Right lobe of liver (tissue), 6 donors: Measurements from ENCODE around the gene CR1L. TPM values are rescaled to one million over a fixed set of nuclear protein-coding genes. Genes with fewer than 3 reads are reported as not detected.

ENCODE experiments used
- ATAC-seq, 4 donors: fragments of 200-7000 bp; cut with Tn5 transposase; one replicate each; pipeline ENCODE4 v1.9.1; 2020; ENCODE audit warnings: mild to moderate bottlenecking in 4 of 4, moderate library complexity in 4 of 4
- DNase-seq, 3 donors: peaks; one replicate each; pipeline ENCODE4 v3.0.0-alpha.2; 2020
- H3K27ac ChIP-seq, 3 donors: fragments of 200-600 bp; one replicate each; pipeline ENCODE4 v1.8.0; 2022
- H3K27me3 ChIP-seq, 2 donors: fragments of 200-600 bp; one replicate each; pipeline ENCODE4 v1.8.0; 2022
- H3K36me3 ChIP-seq, 4 donors: fragments of 200-600 bp; sonication (generic) in 1 of 4; one replicate each; pipeline versions ENCODE4 v1.5.1 to v1.8.0; 2017 to 2022; ENCODE audit warnings: control low read depth in 1 of 4
- H3K4me1 ChIP-seq, 4 donors: fragments of 200-600 bp; sonication (generic) in 1 of 4; one replicate each; pipeline versions ENCODE4 v1.5.1 to v1.8.0; 2017 to 2022; ENCODE audit warnings: control low read depth in 1 of 4
- H3K4me3 ChIP-seq, 3 donors: fragments of 200-600 bp; one replicate each; pipeline ENCODE4 v1.8.0; 2022
- H3K9me3 ChIP-seq, 4 donors: fragments of 200-600 bp; sonication (generic) in 1 of 4; one replicate each; pipeline versions ENCODE4 v1.5.1 to v1.8.0; 2017 to 2022; ENCODE audit warnings: control low read depth in 1 of 4
- CTCF ChIP-seq, 4 donors: fragments of 200-600 bp in 3 of 4; fragments of 450-650 bp in 1 of 4; IDR thresholded peaks; one replicate each; pipeline versions ENCODE4 v1.5.1 to v1.8.0; 2016 to 2022; ENCODE audit warnings: antibody characterized with exemption in 4 of 4, mild to moderate bottlenecking in 2 of 4
- POLR2A ChIP-seq: fragments of 450-650 bp; IDR thresholded peaks from one replicate; pipeline ENCODE4 v1.6.1; 2017; ENCODE audit warnings: antibody characterized with exemption, mild to moderate bottlenecking
- WGBS: methylation state at CpG from one replicate; pipeline ENCODE4 v1.1.6; 2018; ENCODE audit warnings: low coverage, low lambda C conversion rate; ENCODE audit not compliant: insufficient coverage; ENCODE audit errors: missing lambda C conversion rate; 5-methylcytosine and 5-hydroxymethylcytosine counted together
- intact Hi-C, 2 donors: fragments of 100-400 bp; cut with DNase I; formaldehyde crosslinking; loops; one replicate each; pipeline versions ENCODE4 v1.11.2 to v1.14.1; 2022
- total RNA-seq, 6 experiments: library from RNA; depleted of rRNA in 2 of 6; stranded (reverse); fragments of >200 nt in 2 of 6; fragmentation: NEBNext Ultra II Directional in 3 of 6; extraction: Animal tissue kit (Norgen Biotek cat#: 25700) in 3 of 6; gene quantifications; one replicate each; pipeline versions ENCODE4 v1.1.0 to v1.2.4, GENCODE V29; 2016 to 2023
- donor health status: DM: no; HTN: yes; CAD: no.
- donor health status: DM: no; HTN: no; CAD: no.
- donor health status: DM: no; HTN: no; CAD: no.
- donor health status: DM: no; HTN: yes; CAD: no.
- donor health status: DM: no; HTN: yes; CAD: no.

CR1L gene
- total RNA-seq, 6 experiments from 2014 or later: 0.12 to 1.2 (median 0.49) TPM; not detected in 1

GRCh38 chr1:207651583-207651982 is 6.7 kb downstream of the CR1L start:
- Histone ChIP-seq H3K4me3 (no peak overlapping the region), H3K4me1 (no peaks in the 10 kb centered on the region), H3K27me3 (no peaks in the 10 kb centered on the region), H3K9me3 (no peaks in the 10 kb centered on the region), H3K27ac (no peak overlapping the region), H3K36me3 (no peaks in the 10 kb centered on the region)
- no peak for DNase-seq
- TF ChIP-seq POLR2A (no peak), CTCF (IDR thresholded peaks at IDR 0.05) (no peak)
- no peak for ATAC-seq
- WGBS: 100% methylated on average over 1 of the region's 1 CpG
- intact Hi-C loops: no loop called here

GRCh38 chr1:207654320-207654719 is 9.4 kb downstream of the CR1L start:
- H3K4me1 ChIP-seq: no peaks in the 10 kb centered on the region
- no peak for TF ChIP-seq POLR2A
- TF ChIP-seq CTCF (IDR thresholded peaks at IDR 0.05): peak; percentile 12 to 36 (median 25)
- H3K9me3 ChIP-seq: no peaks in the 10 kb centered on the region
- H3K36me3 ChIP-seq: no peaks in the 10 kb centered on the region
- no peak overlapping the region for H3K4me3 ChIP-seq
- H3K27ac ChIP-seq: no peak overlapping the region
- WGBS: 23% methylated on average over 2 of the region's 2 CpGs
- peak in 3 of 4 donors; percentile 30 to 57 (median 32) for ATAC-seq
- DNase-seq: no peak
- H3K27me3 ChIP-seq: no peaks in the 10 kb centered on the region
- intact Hi-C loops: no loop called here

- Histone ChIP-seq H3K9me3 (no peaks in the 10 kb centered on the region), H3K27ac (no peak overlapping the region), H3K27me3 (no peaks in the 10 kb centered on the region), H3K4me3 (no peak overlapping the region), H3K4me1 (no peaks in the 10 kb centered on the region), H3K36me3 (no peaks in the 10 kb centered on the region)
- no peak for ATAC-seq
- intact Hi-C loops: no loop called here
- WGBS: 40% methylated on average over 1 of the region's 7 CpGs
- no peak for DNase-seq
- TF ChIP-seq CTCF (IDR thresholded peaks at IDR 0.05): no peak
- TF ChIP-seq POLR2A: no peak
These were observed 13.5 kb downstream of the CR1L start for GRCh38 chr1:207658408-207658807.

- peak in 1 of 4 donors; percentile 24 for ATAC-seq
- no peaks in the 10 kb centered on the region for H3K27me3 ChIP-seq
- no peaks in the 10 kb centered on the region for H3K4me1 ChIP-seq
- 80% methylated on average over 1 of the region's 9 CpGs for WGBS
- H3K36me3 ChIP-seq: no peaks in the 10 kb centered on the region
- DNase-seq: no peak
- intact Hi-C loops: no loop called here
- no peak overlapping the region for H3K4me3 ChIP-seq
- no peak overlapping the region for H3K27ac ChIP-seq
- H3K9me3 ChIP-seq: no peaks in the 10 kb centered on the region
- TF ChIP-seq POLR2A (no peak), CTCF (IDR thresholded peaks at IDR 0.05) (no peak)
These were observed 14.1 kb downstream of the CR1L start for GRCh38 chr1:207658904-207659485.
